CD4-positive, alpha-beta T cell (primary cell): ENCODE results near the gene LIN7C. TPM values are rescaled to one million over a fixed set of nuclear protein-coding genes. Genes with fewer than 3 reads are reported as not detected.
"Not testable (repeated sequence)": the region's sequence is repeated elsewhere in the genome, so short reads cannot be mapped to it uniquely, and the experiment has no call there.

ENCODE experiments used
- ATAC-seq: fragments of 200-7000 bp; cut with Tn5 transposase; one replicate; pipeline ENCODE4 v1.10.0; 2022; ENCODE audit warnings: mild to moderate bottlenecking; ENCODE audit not compliant: poor library complexity
- CTCF ChIA-PET: fragments of 350-600 bp; sonication (Branson Sonifier 250); formaldehyde crosslinking; loops from one replicate; lab custom pipeline; 2021; ENCODE audit warnings: antibody characterized with exemption, inconsistent platforms; lab: Charles Lee
- POLR2A ChIA-PET: fragments of 350-600 bp; sonication (Branson Sonifier 250); formaldehyde crosslinking; loops from one replicate; lab custom pipeline; 2021; ENCODE audit warnings: antibody characterized with exemption, inconsistent platforms; lab: Charles Lee
- DNase-seq, 14 experiments: peaks; one replicate each; pipeline ENCODE4 v3.0.0-alpha.2; 2013 to 2020; ENCODE audit warnings: mixed read lengths in 2 of 14
- H3K27ac ChIP-seq, 2 donors: one replicate each; pipeline versions ENCODE4 v1.5.1 to v1.7.0; 2013; ENCODE audit warnings: low read length in 2 of 2, low read depth in 1 of 2, mild to moderate bottlenecking in 1 of 2
- H3K27me3 ChIP-seq, 2 experiments: 1 replicate in 1 of 2; 2 replicates in 1 of 2; pipeline versions ENCODE4 v1.6.1 to v1.7.0; 2013; ENCODE audit warnings: low read length in 2 of 2, control low read depth in 1 of 2, mild to moderate bottlenecking in 1 of 2, moderate library complexity in 1 of 2; ENCODE audit not compliant: insufficient read depth in 2 of 2, control insufficient read depth in 1 of 2
- H3K36me3 ChIP-seq: one replicate; pipeline ENCODE4 v1.6.1; 2013; ENCODE audit warnings: low read length, control low read depth; ENCODE audit not compliant: insufficient read depth
- H3K4me1 ChIP-seq: one replicate; pipeline ENCODE4 v1.6.1; 2013; ENCODE audit warnings: low read length, control low read depth; ENCODE audit not compliant: insufficient read depth
- H3K4me3 ChIP-seq: one replicate; pipeline ENCODE4 v1.5.1; 2013; ENCODE audit warnings: mild to moderate bottlenecking, low read length, moderate library complexity
- H3K9me3 ChIP-seq, 2 experiments: 1 replicate in 1 of 2; 2 replicates in 1 of 2; pipeline versions ENCODE4 v1.6.1 to v1.7.0; 2013; ENCODE audit warnings: low read length in 2 of 2, mild to moderate bottlenecking in 2 of 2, control low read depth in 1 of 2, moderate library complexity in 1 of 2; ENCODE audit not compliant: control insufficient read depth in 1 of 2, insufficient read depth in 1 of 2
- H3K27ac Mint-ChIP-seq: one replicate; pipeline ENCODE4 v1.8.0; 2020; ENCODE audit warnings: mixed read lengths
- H3K27me3 Mint-ChIP-seq: one replicate; pipeline ENCODE4 v1.8.0; 2021; ENCODE audit warnings: mixed read lengths
- H3K36me3 Mint-ChIP-seq: one replicate; pipeline ENCODE4 v1.8.0; 2021; ENCODE audit warnings: low read depth, mixed read lengths
- H3K4me1 Mint-ChIP-seq: one replicate; pipeline ENCODE4 v1.8.0; 2021; ENCODE audit warnings: low read depth, mixed read lengths
- H3K4me3 Mint-ChIP-seq: one replicate; pipeline ENCODE4 v1.8.0; 2020; ENCODE audit warnings: mild to moderate bottlenecking, mixed read lengths
- H3K9me3 Mint-ChIP-seq: one replicate; pipeline ENCODE4 v1.8.0; 2020; ENCODE audit warnings: mixed read lengths
- intact Hi-C, 2 experiments: fragments of 100-400 bp; cut with DNase I in 1 of 2; cut with micrococcal nuclease in 1 of 2; formaldehyde crosslinking; loops; one replicate each; pipeline versions ENCODE4 v1.15.1 to v1.9.0; 2023 to 2025; cut with DNase I, micrococcal nuclease
- total RNA-seq, 174 experiments: library from RNA in 2 of 174; stranded (reverse) in 2 of 174; gene quantifications; one replicate each; pipeline ENCODE4 v1.2.3 and lab custom pipeline; 2021 to 2026
- TF ChIP-seq, protein P1 (sequence below): fragments of 200-600 bp; IDR thresholded peaks from one replicate; pipeline ENCODE4 v1.8.0; 2022; ENCODE audit warnings: antibody characterized with exemption, mild to moderate bottlenecking

LIN7C gene
- total RNA-seq, 2 experiments from 2014 or later, result 27.1 to 27.6 TPM

DNA sequence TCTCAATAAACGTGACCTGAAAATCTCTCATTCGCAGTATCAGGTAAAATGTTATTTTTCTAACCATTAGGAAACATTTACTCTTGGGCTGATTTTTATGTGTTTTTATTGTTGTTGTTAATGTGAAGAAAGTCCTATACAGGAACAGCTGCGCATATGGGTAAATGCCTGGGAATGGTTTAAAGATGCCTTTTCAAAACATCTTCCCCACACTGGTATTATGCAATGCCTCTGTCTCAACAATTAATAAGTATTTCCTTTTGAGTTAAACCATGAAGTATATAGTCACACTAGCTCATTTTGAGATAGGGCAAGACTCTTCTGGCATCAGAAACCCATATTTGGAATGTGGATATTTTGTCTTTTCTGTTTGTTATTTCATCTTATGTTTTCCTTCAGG lies 13.7 kb upstream of the LIN7C start:
- TF ChIP-seq, protein P1, sequence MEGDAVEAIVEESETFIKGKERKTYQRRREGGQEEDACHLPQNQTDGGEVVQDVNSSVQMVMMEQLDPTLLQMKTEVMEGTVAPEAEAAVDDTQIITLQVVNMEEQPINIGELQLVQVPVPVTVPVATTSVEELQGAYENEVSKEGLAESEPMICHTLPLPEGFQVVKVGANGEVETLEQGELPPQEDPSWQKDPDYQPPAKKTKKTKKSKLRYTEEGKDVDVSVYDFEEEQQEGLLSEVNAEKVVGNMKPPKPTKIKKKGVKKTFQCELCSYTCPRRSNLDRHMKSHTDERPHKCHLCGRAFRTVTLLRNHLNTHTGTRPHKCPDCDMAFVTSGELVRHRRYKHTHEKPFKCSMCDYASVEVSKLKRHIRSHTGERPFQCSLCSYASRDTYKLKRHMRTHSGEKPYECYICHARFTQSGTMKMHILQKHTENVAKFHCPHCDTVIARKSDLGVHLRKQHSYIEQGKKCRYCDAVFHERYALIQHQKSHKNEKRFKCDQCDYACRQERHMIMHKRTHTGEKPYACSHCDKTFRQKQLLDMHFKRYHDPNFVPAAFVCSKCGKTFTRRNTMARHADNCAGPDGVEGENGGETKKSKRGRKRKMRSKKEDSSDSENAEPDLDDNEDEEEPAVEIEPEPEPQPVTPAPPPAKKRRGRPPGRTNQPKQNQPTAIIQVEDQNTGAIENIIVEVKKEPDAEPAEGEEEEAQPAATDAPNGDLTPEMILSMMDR, result no peak
- Mint-ChIP-seq H3K36me3 (no peaks in the 10 kb centered on the region), H3K27me3 (peaks cover 27% of the 10 kb centered on the region), H3K4me3 (no peak overlapping the region), H3K4me1 (no peaks in the 10 kb centered on the region), H3K9me3 (no peaks in the 10 kb centered on the region), H3K27ac (no peak overlapping the region)
- Histone ChIP-seq H3K4me3 (no peak overlapping the region), H3K27ac (no peak overlapping the region), H3K9me3 (no peaks in the 10 kb centered on the region), H3K27me3 (peaks cover 0 to 3% of the 10 kb centered on the region in 2 experiments), H3K36me3 (no peaks in the 10 kb centered on the region), H3K4me1 (no peaks in the 10 kb centered on the region)
- intact Hi-C loops, result no loop called here
- ATAC-seq (no peak), DNase-seq (no peak)
- CTCF ChIA-PET, result no interaction called here
- POLR2A ChIA-PET, result no interaction called here

DNA sequence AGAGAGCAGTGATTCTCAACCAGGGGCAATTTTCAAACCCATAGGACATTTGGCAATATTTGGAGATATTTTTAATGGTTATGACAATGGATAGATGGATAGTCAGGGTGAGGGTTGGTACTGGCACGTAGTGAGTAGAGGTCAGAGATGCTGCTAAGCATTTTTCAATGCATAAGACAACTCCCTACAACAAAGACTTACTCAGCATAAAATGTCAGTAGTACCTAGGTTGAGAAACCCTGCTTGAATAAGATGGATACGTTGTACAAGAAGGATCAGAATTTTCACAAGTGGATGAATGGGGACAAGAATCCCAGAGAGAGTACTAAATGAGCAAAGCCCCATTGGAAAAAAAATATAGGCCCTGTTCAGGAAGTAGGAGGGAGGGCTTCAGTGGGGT lies 11.9 kb upstream of the LIN7C start:
- H3K9me3 ChIP-seq, result no peaks in the 10 kb centered on the region
- Mint-ChIP-seq H3K9me3 (no peaks in the 10 kb centered on the region), H3K27me3 (peaks cover 27% of the 10 kb centered on the region), H3K4me1 (no peaks in the 10 kb centered on the region), H3K27ac (no peak overlapping the region), H3K4me3 (no peak overlapping the region), H3K36me3 (no peaks in the 10 kb centered on the region)
- intact Hi-C loops, result no loop called here
- DNase-seq, result no peak
- POLR2A ChIA-PET, result interaction anchor here (0.8 kb wide), 1 partner anchor 46 kb away, joined by 3 read pairs; the partner anchor contains the start of gene LGR4
- ATAC-seq, result no peak
- no peaks in the 10 kb centered on the region for H3K27me3 ChIP-seq
- CTCF ChIA-PET, result no interaction called here
- TF ChIP-seq, protein P1, result no peak
- H3K27ac ChIP-seq, result no peak overlapping the region
- H3K36me3 ChIP-seq, result no peaks in the 10 kb centered on the region
- H3K4me3 ChIP-seq, result no peak overlapping the region
- H3K4me1 ChIP-seq, result no peaks in the 10 kb centered on the region

DNA sequence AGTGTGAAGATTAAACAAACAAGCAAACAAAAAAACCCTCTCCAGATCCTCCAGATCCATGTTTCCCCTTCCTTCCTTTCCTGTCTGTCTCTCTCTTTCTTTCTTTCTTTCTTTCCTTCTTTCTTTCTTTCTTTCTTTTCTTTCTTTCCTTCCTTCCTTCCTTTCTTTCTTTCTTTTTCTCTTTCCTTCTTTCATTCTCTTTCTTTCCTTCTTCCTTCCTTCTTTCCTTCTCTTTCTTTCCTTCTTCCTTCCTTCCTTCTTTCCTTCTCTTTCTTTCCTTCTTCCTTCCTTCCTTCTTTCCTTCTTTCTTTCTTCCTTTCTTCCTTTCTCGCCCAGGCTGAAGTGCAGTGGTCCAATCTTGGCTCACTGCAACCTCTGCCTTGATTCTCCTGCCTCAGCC lies 10.9 kb upstream of the LIN7C start:
- H3K27ac Mint-ChIP-seq, H3K27ac ChIP-seq, DNase-seq, H3K36me3 Mint-ChIP-seq, ATAC-seq, H3K4me1 Mint-ChIP-seq, H3K4me3 Mint-ChIP-seq, intact Hi-C loops, H3K36me3 ChIP-seq, CTCF ChIA-PET, H3K27me3 ChIP-seq, POLR2A ChIA-PET, H3K9me3 ChIP-seq, H3K9me3 Mint-ChIP-seq, H3K4me1 ChIP-seq, H3K4me3 ChIP-seq: not testable (repeated sequence)
- H3K27me3 Mint-ChIP-seq, result peaks cover 27% of the 10 kb centered on the region

DNA sequence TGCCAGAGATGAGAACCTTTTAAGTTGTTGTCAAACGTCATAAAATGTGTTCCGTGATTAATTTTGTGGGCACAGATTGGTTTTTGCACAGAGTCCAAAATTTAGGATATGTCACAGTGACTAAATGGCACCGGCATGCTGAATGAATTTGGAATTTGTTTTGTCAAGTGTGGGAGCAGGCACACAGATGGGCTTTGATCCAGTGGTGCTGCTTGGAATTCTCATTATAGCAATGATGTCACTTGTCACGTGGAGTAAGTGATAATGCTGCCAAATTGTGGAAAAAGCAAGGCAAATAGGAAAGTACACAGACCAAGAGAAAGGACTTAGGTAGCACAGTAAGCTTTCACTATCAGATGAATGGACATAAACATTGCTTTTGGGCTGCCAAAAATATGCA lies 8.0 kb upstream of the LIN7C start:
- no peaks in the 10 kb centered on the region for H3K36me3 ChIP-seq
- H3K27ac ChIP-seq, result no peak overlapping the region
- H3K4me3 ChIP-seq, result no peak overlapping the region
- intact Hi-C loops, result no loop called here
- TF ChIP-seq, protein P1, result no peak
- Mint-ChIP-seq H3K27me3 (peaks cover 26% of the 10 kb centered on the region), H3K4me1 (no peaks in the 10 kb centered on the region), H3K36me3 (no peaks in the 10 kb centered on the region), H3K4me3 (no peak overlapping the region), H3K27ac (no peak overlapping the region), H3K9me3 (no peaks in the 10 kb centered on the region)
- ChIA-PET POLR2A (no interaction called here), CTCF (no interaction called here)
- ATAC-seq, result no peak
- no peak for DNase-seq
- no peaks in the 10 kb centered on the region for H3K4me1 ChIP-seq
- no peaks in the 10 kb centered on the region for H3K27me3 ChIP-seq
- no peaks in the 10 kb centered on the region for H3K9me3 ChIP-seq
